Upper lobe of left lung (tissue), 6 donors: Measurements from ENCODE around the gene ACTN4. TPM values are rescaled to one million over a fixed set of nuclear protein-coding genes. Genes with fewer than 3 reads are reported as not detected.
A peak's percentile ranks its signal among the peaks of the same experiment; 100 is the strongest.

Source experiments
- ATAC-seq, 2 donors: fragments of 200-7000 bp; cut with Tn5 transposase; one replicate each; pipeline ENCODE4 v1.9.1; 2022; ENCODE audit warnings: mild to moderate bottlenecking in 2 of 2, moderate library complexity in 2 of 2; ENCODE audit not compliant: low FRiP score in 2 of 2
- DNase-seq, 2 donors: peaks; one replicate each; pipeline ENCODE4 v3.0.0-alpha.2; 2019 to 2020
- H3K27ac ChIP-seq, 4 donors: fragments of 200-600 bp; sonication (generic); one replicate each; pipeline ENCODE4 v1.5.1; 2016 to 2019
- H3K27me3 ChIP-seq, 4 donors: fragments of 200-600 bp; sonication (generic); one replicate each; pipeline ENCODE4 v1.5.1; 2017 to 2019
- H3K36me3 ChIP-seq, 4 donors: fragments of 200-600 bp; sonication (generic); one replicate each; pipeline ENCODE4 v1.5.1; 2016 to 2019
- H3K4me1 ChIP-seq, 4 donors: fragments of 200-600 bp; sonication (generic); one replicate each; pipeline ENCODE4 v1.5.1; 2018 to 2019
- H3K4me3 ChIP-seq, 4 donors: fragments of 200-600 bp; sonication (generic); one replicate each; pipeline ENCODE4 v1.5.1; 2017 to 2019; ENCODE audit warnings: mild to moderate bottlenecking in 2 of 4, moderate library complexity in 1 of 4
- H3K9me3 ChIP-seq, 4 donors: fragments of 200-600 bp; sonication (generic); one replicate each; pipeline ENCODE4 v1.5.1; 2018 to 2019
- CTCF ChIP-seq, 6 experiments: fragments of 450-650 bp in 4 of 6; fragments of 200-600 bp in 2 of 6; sonication (generic) in 2 of 6; IDR thresholded peaks; one replicate each; pipeline ENCODE4 v1.5.1; 2016 to 2019; ENCODE audit warnings: antibody characterized with exemption in 6 of 6
- EP300 ChIP-seq, 4 donors: sonication (generic); formaldehyde crosslinking; IDR thresholded peaks; one replicate each; pipeline ENCODE4 v1.5.1; 2017; ENCODE audit warnings: antibody characterized with exemption in 4 of 4, control low read depth in 2 of 4
- POLR2A ChIP-seq, 4 donors: fragments of 450-650 bp; IDR thresholded peaks; one replicate each; pipeline ENCODE4 v1.5.1; 2016 to 2017; ENCODE audit warnings: antibody characterized with exemption in 4 of 4, mild to moderate bottlenecking in 2 of 4
- POLR2AphosphoS5 ChIP-seq, 2 donors: sonication (generic); formaldehyde crosslinking; IDR thresholded peaks; one replicate each; pipeline ENCODE4 v1.5.1; 2017; ENCODE audit warnings: antibody characterized with exemption in 2 of 2
- WGBS, 2 donors: methylation state at CpG; one replicate each; pipeline ENCODE4 v1.1.5; 2017 to 2018; 5-methylcytosine and 5-hydroxymethylcytosine counted together
- total RNA-seq, 6 donors: library from RNA; depleted of rRNA in 4 of 6; stranded (reverse); fragments of >200 nt in 4 of 6; gene quantifications; one replicate each; pipeline versions ENCODE4 v1.1.0 to v1.2.1, GENCODE V29; 2016 to 2021
- donor health status: DM: no; HTN: no; CAD: no; lungs with moderate emphysema.
- donor health status: DM: no; HTN: yes; CAD: no; lungs with severe emphysema.

ACTN4 gene
- total RNA-seq, 6 donors from 2014 or later: 162 to 636 (median 512) TPM

DNA sequence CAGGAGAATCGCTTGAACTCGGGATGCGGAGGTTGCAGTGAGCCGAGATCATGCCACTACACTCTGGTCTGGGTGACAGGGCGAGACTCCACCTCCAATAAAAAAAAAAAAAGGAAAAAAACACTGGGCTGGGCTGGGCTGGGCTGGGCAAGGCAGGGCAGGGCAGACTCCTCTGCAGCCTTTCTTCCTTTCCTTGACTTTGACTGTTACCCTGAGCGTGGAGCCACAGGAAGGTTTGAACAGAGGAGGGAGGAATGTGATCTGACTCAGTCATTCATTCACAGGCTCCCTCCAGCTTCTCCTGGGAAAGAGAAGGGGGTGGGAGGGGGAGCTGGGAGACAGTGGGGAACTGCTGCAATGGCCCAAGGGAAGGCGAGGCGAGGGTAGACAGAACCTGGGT is 2.7 kb upstream of the ACTN4 start:
- Histone ChIP-seq H3K27ac (no peak overlapping the region), H3K36me3 (no peaks in the 10 kb centered on the region), H3K9me3 (no peaks in the 10 kb centered on the region), H3K4me3 (no peak overlapping the region), H3K4me1 (peaks cover 11 to 37% (median 19%) of the 10 kb centered on the region in 4 donors), H3K27me3 (no peaks in the 10 kb centered on the region)
- WGBS, 2 donors: 88 to 90% methylated on average over 8 of the region's 8 CpGs
- no peak for DNase-seq
- no peak for ATAC-seq
- no peak for TF ChIP-seq CTCF (IDR thresholded peaks at IDR 0.05)
- no peak for TF ChIP-seq POLR2AphosphoS5 (IDR thresholded peaks at IDR 0.05)
- TF ChIP-seq EP300 (IDR thresholded peaks at IDR 0.05): no peak
- no peak for TF ChIP-seq POLR2A (IDR thresholded peaks at IDR 0.05)

DNA sequence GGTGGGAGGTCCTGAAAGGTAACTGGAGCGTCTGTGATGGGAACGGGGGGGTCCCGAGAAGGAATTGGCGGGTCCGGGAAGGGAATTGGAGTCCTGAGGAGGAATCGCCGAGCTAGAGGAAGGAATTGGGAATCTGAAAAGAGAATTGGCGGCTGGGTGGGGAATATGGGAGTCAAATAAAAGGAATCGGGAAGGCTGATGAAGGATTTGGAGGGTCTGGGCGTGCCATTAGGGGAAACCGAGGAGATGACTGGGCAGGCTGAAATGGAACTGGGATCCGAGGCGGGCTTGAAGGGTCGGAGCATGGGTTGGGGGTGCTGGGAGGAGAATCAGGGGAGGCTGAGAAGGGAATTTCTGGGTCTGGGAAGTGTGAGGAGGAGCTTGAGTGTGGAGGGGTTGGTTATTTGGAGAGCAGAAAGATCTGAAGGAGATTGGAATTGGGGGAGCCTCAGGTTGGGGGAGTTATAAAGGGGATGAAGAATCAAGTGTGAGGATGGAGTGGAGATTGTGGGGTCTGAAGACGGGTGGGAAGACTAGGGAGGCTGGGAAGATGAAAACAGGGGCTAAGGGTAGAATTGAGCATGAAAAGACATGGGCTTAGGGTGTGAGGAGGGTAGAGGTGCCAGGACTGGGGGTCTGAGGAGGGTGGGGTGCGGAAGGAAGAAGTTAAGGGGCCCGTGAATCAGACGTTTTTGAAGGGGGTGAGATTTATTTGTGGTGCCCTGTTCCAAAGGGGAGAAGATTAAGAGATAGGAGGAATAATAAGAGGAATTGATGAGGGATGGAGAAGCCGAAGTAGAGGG is 718 bp downstream of the ACTN4 start:
- no peak for DNase-seq
- Histone ChIP-seq H3K4me3 (peak overlapping the region; percentile 92 to 100 (median 98)), H3K4me1 (peaks cover 41 to 46% (median 46%) of the 10 kb centered on the region in 4 donors), H3K27ac (peak overlapping the region; percentile 94 to 98 (median 97)), H3K27me3 (no peaks in the 10 kb centered on the region), H3K36me3 (no peaks in the 10 kb centered on the region), H3K9me3 (no peaks in the 10 kb centered on the region)
- no peak for ATAC-seq
- whole genome bisulfite sequencing, 2 donors: 0 to 1% methylated on average over 19 of the region's 19 CpGs
- TF ChIP-seq POLR2AphosphoS5 (IDR thresholded peaks at IDR 0.05): no peak
- no peak for TF ChIP-seq POLR2A (IDR thresholded peaks at IDR 0.05)
- TF ChIP-seq EP300 (IDR thresholded peaks at IDR 0.05): no peak
- TF ChIP-seq CTCF (IDR thresholded peaks at IDR 0.05): no peak

GRCh38 chr19:38648769-38649304 is 1.4 kb downstream of the ACTN4 start:
- 0 to 1% methylated on average over 13 of the region's 13 CpGs for WGBS, 2 donors
- Histone ChIP-seq H3K27ac (peak overlapping the region; percentile 94 to 98 (median 97)), H3K4me1 (peaks cover 48 to 53% (median 52%) of the 10 kb centered on the region in 4 donors), H3K36me3 (no peaks in the 10 kb centered on the region), H3K27me3 (no peaks in the 10 kb centered on the region), H3K9me3 (no peaks in the 10 kb centered on the region), H3K4me3 (peak overlapping the region; percentile 92 to 100 (median 98))
- DNase-seq (no peak), ATAC-seq (no peak)
- TF ChIP-seq POLR2AphosphoS5 (IDR thresholded peaks at IDR 0.05) (peak in 1 of 2 donors; percentile 10), POLR2A (IDR thresholded peaks at IDR 0.05) (no peak)

- peak in 1 of 2 donors; percentile 47 for ATAC-seq
- H3K4me1 ChIP-seq: peaks cover 55 to 60% (median 60%) of the 10 kb centered on the region in 4 donors
- peaks cover 0 to 3% (median 0%) of the 10 kb centered on the region in 4 donors for H3K36me3 ChIP-seq
- peak in 1 of 2 donors; percentile 72 for DNase-seq
- no peak for TF ChIP-seq EP300 (IDR thresholded peaks at IDR 0.05)
- peak in 1 of 2 donors; percentile 22 for TF ChIP-seq POLR2AphosphoS5 (IDR thresholded peaks at IDR 0.05)
- TF ChIP-seq CTCF (IDR thresholded peaks at IDR 0.05): no peak
- TF ChIP-seq POLR2A (IDR thresholded peaks at IDR 0.05): peak in 1 of 4 donors; percentile 58
- WGBS, 2 donors: 9 to 11% methylated on average over 15 of the region's 15 CpGs
- H3K27ac ChIP-seq: peak overlapping the region; percentile 94 to 98 (median 97)
- no peaks in the 10 kb centered on the region for H3K9me3 ChIP-seq
- no peaks in the 10 kb centered on the region for H3K27me3 ChIP-seq
- peak overlapping the region; percentile 92 to 100 (median 98) for H3K4me3 ChIP-seq
Measured at GRCh38 chr19:38649305-38650171, 2.1 kb downstream of the ACTN4 start.
